Breast epithelium (tissue), 3 donors: ENCODE measurements around the gene TBCC.

Experiments
- CTCF ChIP-seq, 3 donors: fragments of 450-650 bp; IDR thresholded peaks; one replicate each; pipeline ENCODE4 v1.5.1; 2016 to 2017; ENCODE audit warnings: antibody characterized with exemption in 3 of 3, mild to moderate bottlenecking in 3 of 3, moderate library complexity in 3 of 3
- POLR2AphosphoS5 ChIP-seq, 3 donors: sonication (generic); formaldehyde crosslinking; IDR thresholded peaks; one replicate each; pipeline ENCODE4 v1.6.1; 2017; ENCODE audit warnings: antibody characterized with exemption in 3 of 3

DNA sequence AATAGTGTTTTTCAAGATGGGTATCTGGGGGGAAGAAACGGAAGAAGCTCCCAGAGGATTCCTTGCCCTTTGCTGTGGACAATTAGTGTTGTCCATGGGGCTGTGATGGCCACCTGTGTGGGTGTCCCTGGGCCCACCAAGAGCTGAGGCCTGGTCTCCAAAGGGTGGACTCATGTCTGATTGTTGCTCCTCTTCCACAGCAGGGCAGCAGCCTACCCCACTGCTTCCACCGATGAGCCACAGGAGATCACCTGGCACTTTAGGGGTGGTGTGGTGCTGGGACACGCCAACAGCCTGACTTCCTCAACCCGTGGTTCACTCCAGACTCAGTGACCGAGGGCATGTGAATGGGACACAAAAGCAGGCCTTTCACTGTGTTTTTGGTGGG is 48.6 kb downstream of the TBCC start:
- TF ChIP-seq CTCF (IDR thresholded peaks at IDR 0.05), result no peak
- no peak for TF ChIP-seq POLR2AphosphoS5 (IDR thresholded peaks at IDR 0.05)
